GM19240 (cell line): Measurements from ENCODE around the gene RETN.

Source experiments
- DNase-seq: peaks from one replicate; pipeline ENCODE4 v3.0.0; 2011; ENCODE audit warnings: low spot score; ENCODE audit not compliant: insufficient read length

The RETN gene

GRCh38 chr19:7657131-7657751 is 11.6 kb upstream of the RETN start:
- no peak for DNase-seq

DNA sequence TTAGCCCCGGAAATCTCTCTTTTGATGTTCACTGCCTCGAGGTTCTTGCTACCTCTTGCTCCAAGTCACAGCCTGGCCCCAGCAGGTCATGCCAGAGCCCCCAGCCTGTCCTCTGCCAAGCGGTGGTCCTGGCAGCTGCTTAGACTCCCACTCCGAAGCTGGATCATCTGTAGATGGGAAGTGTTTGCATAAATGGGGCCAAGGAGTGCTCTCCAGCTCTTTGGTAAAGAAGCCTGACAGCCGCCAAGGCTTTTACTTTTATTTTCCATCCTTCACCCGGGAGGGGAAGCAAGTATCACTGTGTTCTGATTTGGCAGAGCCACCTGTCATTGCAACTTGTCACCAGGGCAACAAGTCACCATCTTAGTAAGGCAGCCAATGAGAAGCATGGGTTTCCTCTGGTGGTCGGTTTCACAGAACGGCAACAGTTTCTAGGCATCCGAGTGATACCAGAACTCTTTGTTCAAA is 10.6 kb upstream of the RETN start:
- DNase-seq, result peak; percentile 95

- DNase-seq, result no peak
Observed at GRCh38 chr19:7661744-7662538, 6.9 kb upstream of the RETN start.

- DNase-seq, result no peak
Observed at GRCh38 chr19:7662657-7663056, 6.2 kb upstream of the RETN start.

DNA sequence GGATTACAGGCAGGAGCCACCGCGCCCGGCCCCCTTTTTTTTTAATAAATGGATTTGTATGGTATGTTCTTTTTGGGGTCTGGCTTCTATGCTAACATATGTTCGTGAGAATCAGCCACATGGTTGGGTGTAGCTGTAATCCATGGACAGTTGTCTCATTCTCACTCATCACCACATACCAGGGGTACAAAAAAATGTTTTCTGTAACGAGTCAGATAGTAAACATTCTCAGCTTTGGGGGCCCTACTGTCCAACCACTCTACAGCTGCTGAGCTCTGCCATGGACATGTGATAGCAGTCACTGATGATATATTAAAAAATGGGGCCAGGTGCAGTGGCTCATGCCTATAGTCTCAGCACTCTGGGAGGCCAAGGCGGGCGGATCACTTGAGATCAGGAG is 5.1 kb upstream of the RETN start:
- DNase-seq, result no peak

GRCh38 chr19:7665076-7665475 is 3.8 kb upstream of the RETN start:
- no peak for DNase-seq

- DNase-seq, result no peak
Observed at GRCh38 chr19:7669641-7670040, 792 bp downstream of the RETN start.

GRCh38 chr19:7670150-7670783 is 1.4 kb downstream of the RETN start:
- DNase-seq, result no peak

GRCh38 chr19:7670790-7671189 is 1.9 kb downstream of the RETN start:
- no peak for DNase-seq

GRCh38 chr19:7672522-7672921 is 3.7 kb downstream of the RETN start:
- no peak for DNase-seq

DNA sequence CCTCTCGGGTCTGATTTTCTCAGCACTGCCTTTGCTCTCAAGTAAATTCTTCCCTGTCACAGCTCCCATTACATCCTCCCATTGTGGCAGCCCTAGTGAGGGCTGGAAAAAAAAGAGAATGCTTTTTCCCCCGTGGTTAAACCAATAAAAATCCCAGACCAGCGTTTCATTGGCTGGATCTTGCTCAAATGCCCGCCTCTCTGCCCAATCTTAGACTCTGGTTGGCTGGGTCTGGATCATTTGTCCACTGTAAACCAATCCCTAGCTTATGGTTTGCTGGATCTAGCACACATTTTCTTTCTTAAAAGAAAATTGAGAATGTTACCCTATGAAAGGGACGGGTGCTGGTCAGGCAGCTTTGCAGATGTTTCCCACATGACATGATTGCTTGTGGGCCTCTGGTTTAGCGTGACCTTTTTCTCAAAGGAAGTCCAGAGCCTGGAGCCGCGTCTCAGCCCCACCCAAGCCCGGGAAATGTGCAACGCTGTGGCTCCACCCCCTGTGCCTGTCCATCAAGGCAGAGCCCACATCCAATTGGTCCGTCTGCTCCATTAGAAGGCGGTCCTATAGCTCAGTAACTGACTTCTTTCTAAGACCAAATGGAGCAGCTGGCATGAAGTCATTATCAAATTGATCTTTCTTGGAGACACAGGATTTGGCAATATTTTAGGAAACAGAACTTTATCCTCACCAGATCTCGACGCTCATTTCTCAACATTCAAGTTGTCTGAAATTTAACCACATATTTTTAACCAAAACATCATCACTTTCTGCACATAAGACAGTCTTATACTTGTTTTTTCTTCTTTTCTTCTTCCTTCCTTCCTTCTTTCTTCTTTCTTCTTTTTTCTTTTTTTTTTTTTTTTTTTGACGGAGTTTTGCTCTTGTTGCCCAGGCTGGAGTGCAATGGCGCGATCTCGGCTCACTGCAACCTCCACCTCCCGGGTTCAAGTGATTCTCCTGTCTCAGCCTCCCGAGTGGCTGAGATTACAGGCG is 5.5 kb downstream of the RETN start:
- DNase-seq, result no peak

- DNase-seq, result no peak
Observed at GRCh38 chr19:7676376-7676775, 7.5 kb downstream of the RETN start.

GRCh38 chr19:7676854-7677253 is 8.0 kb downstream of the RETN start, which contains the start of gene MCEMP1:
MCEMP1 (plus strand) TSS chr19:7677090; CDS start chr19:7677121, 31 bp downstream.
- no peak for DNase-seq

GRCh38 chr19:7677669-7678311 is 8.9 kb downstream of the RETN start:
- no peak for DNase-seq

- DNase-seq, result peak; percentile 70
Observed at GRCh38 chr19:7678971-7679751, 10.3 kb downstream of the RETN start.

- no peak for DNase-seq
Observed at GRCh38 chr19:7679771-7680605, 11.1 kb downstream of the RETN start.

DNA sequence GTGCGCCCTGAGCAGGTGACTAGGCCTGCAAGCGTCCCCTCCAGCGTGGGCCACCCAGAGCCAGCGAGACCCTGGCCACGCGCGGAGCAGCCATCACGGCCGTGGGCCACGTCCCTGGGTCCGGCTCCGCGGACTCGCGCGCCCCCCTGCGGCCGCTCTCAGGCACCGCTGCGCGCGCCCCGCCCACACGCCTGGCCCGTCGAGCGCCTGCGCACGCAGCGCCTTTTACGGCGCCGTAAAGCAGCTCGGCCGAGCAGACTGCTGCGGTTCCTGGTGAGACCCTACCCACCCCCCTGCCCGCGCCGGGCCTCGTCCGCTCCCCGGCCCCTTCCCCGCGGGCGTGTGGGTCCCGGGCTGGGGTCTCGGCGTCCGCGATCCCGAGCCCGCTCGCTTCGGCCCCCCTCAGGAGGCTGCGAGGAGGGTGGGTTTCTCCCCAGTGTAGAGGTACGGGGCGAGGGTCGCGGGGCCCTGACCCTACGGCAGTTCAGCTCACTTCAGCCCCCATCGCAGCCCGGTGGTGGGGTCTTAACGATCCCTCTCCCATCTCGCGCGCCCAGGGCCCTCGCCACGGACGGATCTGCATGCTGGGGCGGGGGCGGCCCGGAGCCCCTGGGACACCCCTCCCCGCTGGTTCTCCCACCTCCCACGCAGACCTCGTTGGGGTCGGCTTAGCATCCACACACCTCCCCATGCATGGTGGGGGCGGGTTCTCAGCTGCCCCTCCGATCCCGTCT is 11.9 kb downstream of the RETN start, which contains the start of gene TRAPPC5:
TSS of gene TRAPPC5 (plus strand) at position 228 of the 734 bp plus-strand sequence. CDS start 1,421 bp downstream, outside the sequence.
- peak; percentile 83 for DNase-seq
